HepG2 (cell line): ENCODE results near the gene NYNRIN. TPM values are rescaled to one million over a fixed set of nuclear protein-coding genes. Genes with fewer than 3 reads are reported as not detected.
A peak's percentile ranks its signal among the peaks of the same experiment; 100 is the strongest.

ENCODE experiments used
- ARID2 ChIP-seq: sonication (generic); formaldehyde crosslinking; IDR thresholded peaks from 2 replicates; pipeline ENCODE4 v1.8.1; 2022; ENCODE audit warnings: mild to moderate bottlenecking, missing genetic modification reagents, borderline replicate concordance
- ATF6 ChIP-seq: sonication (generic); formaldehyde crosslinking; conservative IDR thresholded peaks from 2 replicates; pipeline ENCODE4 v1.4.0; 2020; ENCODE audit warnings: missing genetic modification reagents
- CENPX ChIP-seq: sonication (generic); formaldehyde crosslinking; IDR thresholded peaks from 2 replicates; pipeline ENCODE4 v1.9.0; 2021; ENCODE audit warnings: mild to moderate bottlenecking, missing genetic modification reagents, moderate library complexity
- CTCF ChIP-seq: sonication (generic); formaldehyde crosslinking; IDR thresholded peaks from 2 replicates; pipeline ENCODE4 v1.5.0; 2020; ENCODE audit warnings: mild to moderate bottlenecking, missing genetic modification reagents, moderate library complexity
- ESRRA ChIP-seq: sonication (generic); formaldehyde crosslinking; IDR thresholded peaks from 2 replicates; pipeline ENCODE4 v1.5.1; 2020; ENCODE audit warnings: mild to moderate bottlenecking, low read depth, missing genetic modification reagents
- FOXA1 ChIP-seq, 2 experiments: fragments of 450-650 bp in 1 of 2; sonication (generic) in 1 of 2; formaldehyde crosslinking in 1 of 2; IDR thresholded peaks; 2 replicates each; pipeline versions ENCODE4 v1.4.0 to v1.6.1; 2016 to 2020; ENCODE audit warnings: missing genetic modification reagents in 1 of 2
- NCOA1 ChIP-seq: sonication (generic); formaldehyde crosslinking; IDR thresholded peaks from 2 replicates; pipeline ENCODE4 v1.9.0; 2021; ENCODE audit warnings: missing genetic modification reagents
- PLRG1 ChIP-seq: fragments of 450-650 bp; conservative IDR thresholded peaks from 2 replicates; pipeline ENCODE4 v1.6.1; 2016
- REL ChIP-seq: sonication (generic); formaldehyde crosslinking; conservative IDR thresholded peaks from 2 replicates; pipeline ENCODE4 v1.8.0; 2022; ENCODE audit warnings: mild to moderate bottlenecking, missing genetic modification reagents, moderate library complexity
- SIX1 ChIP-seq: sonication (generic); formaldehyde crosslinking; IDR thresholded peaks from 2 replicates; pipeline ENCODE4 v1.4.0; 2020; ENCODE audit warnings: missing genetic modification reagents, borderline replicate concordance
- SRY ChIP-seq: sonication (generic); formaldehyde crosslinking; IDR thresholded peaks from 2 replicates; pipeline ENCODE4 v1.8.0; 2022; ENCODE audit warnings: mild to moderate bottlenecking, missing genetic modification reagents
- STAG1 ChIP-seq: sonication (generic); formaldehyde crosslinking; IDR thresholded peaks from 2 replicates; pipeline ENCODE4 v1.4.0; 2020; ENCODE audit warnings: missing genetic modification reagents
- TAF15 ChIP-seq: fragments of 200-400 bp; formaldehyde crosslinking; IDR thresholded peaks from one replicate; pipeline ENCODE4 v1.6.1; 2018; ENCODE audit warnings: mild to moderate bottlenecking, low read depth, low read length; ENCODE audit not compliant: poor library complexity, severe bottlenecking
- TOPORS ChIP-seq: sonication (generic); formaldehyde crosslinking; IDR thresholded peaks from 2 replicates; pipeline ENCODE4 v1.8.0; 2023; ENCODE audit warnings: mild to moderate bottlenecking, missing genetic modification reagents
- ZBTB33 ChIP-seq: sonication (generic); formaldehyde crosslinking; IDR thresholded peaks from 2 replicates; pipeline ENCODE4 v1.4.0; 2020; ENCODE audit warnings: missing genetic modification reagents
- ZBTB37 ChIP-seq: sonication (generic); formaldehyde crosslinking; IDR thresholded peaks from 2 replicates; pipeline ENCODE4 v1.4.0; 2020; ENCODE audit warnings: mild to moderate bottlenecking, missing genetic modification reagents
- ZFY ChIP-seq: sonication (generic); formaldehyde crosslinking; IDR thresholded peaks from 2 replicates; pipeline ENCODE4 v1.4.0; 2020; ENCODE audit warnings: missing genetic modification reagents
- ZNF207 ChIP-seq: fragments of 450-650 bp; IDR thresholded peaks from 2 replicates; pipeline ENCODE4 v1.6.1; 2016; ENCODE audit warnings: antibody characterized with exemption, borderline replicate concordance
- ZNF451 ChIP-seq: sonication (generic); formaldehyde crosslinking; IDR thresholded peaks from 2 replicates; pipeline ENCODE4 v1.5.0; 2020; ENCODE audit warnings: mild to moderate bottlenecking, missing genetic modification reagents
- ZNF570 ChIP-seq: sonication (generic); formaldehyde crosslinking; IDR thresholded peaks from 2 replicates; pipeline ENCODE4 v1.4.0; 2020; ENCODE audit warnings: mild to moderate bottlenecking, missing genetic modification reagents, borderline replicate concordance
- ZNF768 ChIP-seq: sonication (generic); formaldehyde crosslinking; IDR thresholded peaks from 2 replicates; pipeline ENCODE4 v1.4.0; 2020; ENCODE audit warnings: missing genetic modification reagents
- ZNF816 ChIP-seq: sonication (generic); formaldehyde crosslinking; IDR thresholded peaks from 2 replicates; pipeline ENCODE4 v1.8.0; 2022; ENCODE audit warnings: missing genetic modification reagents, mild to moderate bottlenecking, borderline replicate concordance
- polyA plus RNA-seq, 8 experiments: library from polyadenylated mRNA; depleted of rRNA in 3 of 8; stranded (reverse) in 7 of 8; unstranded in 1 of 8; fragments of >200 nt; fragmentation: Illumina TruSeq in 4 of 8; extraction: Trizol in 4 of 8; gene quantifications; 2 replicates each; pipeline versions ENCODE4 v1.2.1 to v1.2.3, GENCODE V29; 2011 to 2016; ENCODE audit warnings: low read depth in 4 of 8, missing spikeins in 1 of 8, mixed read lengths in 1 of 8; ENCODE audit not compliant: insufficient read depth in 1 of 8
- total RNA-seq, 5 experiments: library from RNA; depleted of rRNA; stranded (reverse); fragments of >200 nt; fragmentation: Illumina TruSeq; extraction: Trizol; gene quantifications; 2 replicates each; pipeline ENCODE4 v1.2.3, GENCODE V29; 2016; ENCODE audit warnings: low read depth in 1 of 5

Gene NYNRIN
- total and polyA plus RNA-seq, 2 of the 13 experiments (the other 11 are each of a cell fraction or from before 2014, with no cell fraction given), result 0.63 to 1.1 TPM

GRCh38 chr14:24365600-24366412 is 33.0 kb upstream of the NYNRIN start (continued):
- TF ChIP-seq FOXA1 (IDR thresholded peaks at IDR 0.05) (no peak), FOXA1 (CRISPR knock-in tag; IDR thresholded peaks at IDR 0.05) (peak; percentile 30; the same call in 1 of the 2 replicates), SRY (CRISPR knock-in tag) (0 out of 2 replicates have a peak, but pooled peaks have one; percentile 44), ATF6 (no peak; the same call in 1 of the 2 replicates), TOPORS (peak; percentile 93; the same call in 1 of the 2 replicates), REL (CRISPR knock-in tag) (no peak), ZBTB33 (CRISPR knock-in tag) (peak; percentile 81), ZNF768 (CRISPR knock-in tag) (peak; percentile 70; the same call in 1 of the 2 replicates), ESRRA (CRISPR knock-in tag) (0 out of 2 replicates have a peak, but pooled peaks have one; percentile 50), ARID2 (CRISPR knock-in tag) (peak; percentile 75; the same call in 1 of the 2 replicates), ZFY (CRISPR knock-in tag) (peak; percentile 72), ZNF207 (no peak), PLRG1 (no peak), CTCF (CRISPR knock-in tag) (peak; percentile 100), CENPX (CRISPR knock-in tag) (no peak), TAF15 (peak; percentile 68), ZNF816 (CRISPR knock-in tag) (no peak; the same call in 1 of the 2 replicates), NCOA1 (CRISPR knock-in tag) (no peak; the same call in 1 of the 2 replicates), STAG1 (peak; percentile 97), ZBTB37 (CRISPR knock-in tag) (no peak), ZNF451 (peak; percentile 92), SIX1 (CRISPR knock-in tag) (peak; percentile 65; the same call in 1 of the 2 replicates), ZNF570 (CRISPR knock-in tag) (no peak)
